Type B pancreatic cell (in vitro differentiated cells): ENCODE results near the gene KRTAP5-9. TPM values are rescaled to one million over a fixed set of nuclear protein-coding genes. Genes with fewer than 3 reads are reported as not detected.

Source experiments
- DNase-seq: peaks from one replicate; pipeline ENCODE4 v3.0.0; 2021; ENCODE audit warnings: mixed read lengths; ENCODE audit not compliant: unreplicated experiment; ENCODE audit errors: extremely low spot score
- H3K27ac Mint-ChIP-seq: 2 replicates; pipeline ENCODE4 v1.8.0; 2021; ENCODE audit warnings: mild to moderate bottlenecking, mixed read lengths
- H3K27me3 Mint-ChIP-seq: 2 replicates; pipeline ENCODE4 v1.8.0; 2021; ENCODE audit warnings: mixed read lengths
- H3K36me3 Mint-ChIP-seq: 2 replicates; pipeline ENCODE4 v1.8.0; 2021; ENCODE audit warnings: mixed read lengths
- H3K4me1 Mint-ChIP-seq: one replicate; pipeline ENCODE4 v1.8.0; 2021; ENCODE audit warnings: mixed read lengths; ENCODE audit not compliant: unreplicated experiment
- H3K4me3 Mint-ChIP-seq: 2 replicates; pipeline ENCODE4 v1.8.0; 2021; ENCODE audit warnings: mild to moderate bottlenecking, mixed read lengths
- H3K9me3 Mint-ChIP-seq: 2 replicates; pipeline ENCODE4 v1.8.0; 2021; ENCODE audit warnings: mixed read lengths
- CTCF ChIP-seq: fragments of 200-600 bp; sonication (generic); conservative IDR thresholded peaks from 2 replicates; pipeline ENCODE4 v1.5.0; 2021; ENCODE audit warnings: antibody characterized with exemption, mild to moderate bottlenecking
- total RNA-seq: library from RNA; stranded (reverse); gene quantifications from 2 replicates; pipeline ENCODE4 v1.2.1, GENCODE V29; 2021; ENCODE audit warnings: low replicate concordance

The KRTAP5-9 gene
- total RNA-seq, 1 donor from 2014 or later: 0.43 TPM

- H3K9me3 Mint-ChIP-seq: no peaks in the 10 kb centered on the region
- no peak overlapping the region for H3K4me3 Mint-ChIP-seq
- no peak for DNase-seq
- TF ChIP-seq CTCF: no peak
- H3K4me1 Mint-ChIP-seq: no peaks in the 10 kb centered on the region
- H3K27ac Mint-ChIP-seq: no peak overlapping the region
- no peaks in the 10 kb centered on the region for H3K27me3 Mint-ChIP-seq
- no peaks in the 10 kb centered on the region for H3K36me3 Mint-ChIP-seq
Observed at GRCh38 chr11:71554996-71555395, 6.8 kb downstream of the KRTAP5-9 start.

GRCh38 chr11:71555508-71555907 lies 7.3 kb downstream of the KRTAP5-9 start:
- no peak overlapping the region for H3K27ac Mint-ChIP-seq
- no peak for DNase-seq
- H3K36me3 Mint-ChIP-seq: no peaks in the 10 kb centered on the region
- H3K4me3 Mint-ChIP-seq: no peak overlapping the region
- H3K9me3 Mint-ChIP-seq: no peaks in the 10 kb centered on the region
- no peak for TF ChIP-seq CTCF
- H3K4me1 Mint-ChIP-seq: no peaks in the 10 kb centered on the region
- H3K27me3 Mint-ChIP-seq: no peaks in the 10 kb centered on the region

- Mint-ChIP-seq H3K27ac (no peak overlapping the region), H3K27me3 (no peaks in the 10 kb centered on the region)
Observed at GRCh38 chr11:71556018-71556417, 7.8 kb downstream of the KRTAP5-9 start.

GRCh38 chr11:71557257-71557656 lies 9.0 kb downstream of the KRTAP5-9 start:
- H3K36me3 Mint-ChIP-seq: no peaks in the 10 kb centered on the region
- no peak for DNase-seq
- no peak for TF ChIP-seq CTCF
- H3K4me3 Mint-ChIP-seq: no peak overlapping the region
- H3K27me3 Mint-ChIP-seq: peaks cover 6% of the 10 kb centered on the region
- no peaks in the 10 kb centered on the region for H3K4me1 Mint-ChIP-seq
- no peaks in the 10 kb centered on the region for H3K9me3 Mint-ChIP-seq
- H3K27ac Mint-ChIP-seq: no peak overlapping the region

More at GRCh38 chr11:71556018-71556417, 7.8 kb downstream of the KRTAP5-9 start:
- no peaks in the 10 kb centered on the region for H3K36me3 Mint-ChIP-seq
- no peak for DNase-seq
- no peak overlapping the region for H3K4me3 Mint-ChIP-seq
- no peaks in the 10 kb centered on the region for H3K4me1 Mint-ChIP-seq
- no peaks in the 10 kb centered on the region for H3K9me3 Mint-ChIP-seq
- TF ChIP-seq CTCF: no peak

- Mint-ChIP-seq H3K27ac (no peak overlapping the region), H3K9me3 (peaks cover 5% of the 10 kb centered on the region), H3K27me3 (peaks cover 13% of the 10 kb centered on the region), H3K36me3 (no peaks in the 10 kb centered on the region), H3K4me1 (no peaks in the 10 kb centered on the region), H3K4me3 (no peak overlapping the region)
- DNase-seq: no peak
- TF ChIP-seq CTCF: no peak
Observed at GRCh38 chr11:71558996-71559395, 10.8 kb downstream of the KRTAP5-9 start.

- TF ChIP-seq CTCF: no peak
- Mint-ChIP-seq H3K9me3 (peaks cover 5% of the 10 kb centered on the region), H3K4me3 (no peak overlapping the region), H3K4me1 (peaks cover 20% of the 10 kb centered on the region), H3K36me3 (no peaks in the 10 kb centered on the region), H3K27me3 (peaks cover 20% of the 10 kb centered on the region), H3K27ac (no peak overlapping the region)
- no peak for DNase-seq
Observed at GRCh38 chr11:71562120-71562519, 13.9 kb downstream of the KRTAP5-9 start.
